HepG2 (cell line): ENCODE results near the gene OGFOD3.

Experiments
- FOSL2 ChIP-seq: sonication (generic); formaldehyde crosslinking; IDR thresholded peaks from 2 replicates; pipeline ENCODE4 v1.4.0; 2020; ENCODE audit warnings: missing genetic modification reagents
- TOE1 ChIP-seq: sonication (generic); formaldehyde crosslinking; IDR thresholded peaks from 2 replicates; pipeline ENCODE4 v1.4.0; 2020; ENCODE audit warnings: mild to moderate bottlenecking, missing genetic modification reagents

- peak; percentile 89 for TF ChIP-seq FOSL2 (CRISPR knock-in tag)
- TF ChIP-seq TOE1 (CRISPR knock-in tag), result no peak
Observed at GRCh38 chr17:82384730-82385481, 33.5 kb downstream of the OGFOD3 start.
